PC-3 (cell line): ENCODE measurements around the gene C1orf105.
A peak's percentile ranks its signal among the peaks of the same experiment; 100 is the strongest.

ENCODE experiments used
- CTCF ChIP-seq: fragments of 300-600 bp; sonication (generic); conservative IDR thresholded peaks from 2 replicates; pipeline ENCODE4 v1.5.1; 2017; ENCODE audit warnings: antibody characterized with exemption, low read depth, mild to moderate bottlenecking, low read length
- EZH2 ChIP-seq: fragments of 300-600 bp; sonication (generic); IDR thresholded peaks from one replicate; pipeline ENCODE4 v1.6.1; 2017; ENCODE audit warnings: antibody characterized with exemption, mild to moderate bottlenecking, low read length; ENCODE audit not compliant: unreplicated experiment
- EZH2phosphoT487 ChIP-seq: fragments of 300-600 bp; sonication (generic); IDR thresholded peaks from 2 replicates; pipeline ENCODE4 v1.6.1; 2018; ENCODE audit warnings: mild to moderate bottlenecking, antibody characterized with exemption, low read length, borderline replicate concordance

- TF ChIP-seq CTCF (peak; percentile 100), EZH2 (no peak), EZH2phosphoT487 (no peak)
These were observed 9.0 kb downstream of the C1orf105 start for GRCh38 chr1:172429331-172430127.
